Raji (cell line): ENCODE results near the gene NRIP1.

ENCODE experiments used
- POLR2A ChIP-seq: IDR thresholded peaks from 2 replicates; pipeline ENCODE4 v1.6.1; 2011; ENCODE audit warnings: low read depth, low read length, control low read depth; ENCODE audit not compliant: insufficient read depth

Gene NRIP1

DNA sequence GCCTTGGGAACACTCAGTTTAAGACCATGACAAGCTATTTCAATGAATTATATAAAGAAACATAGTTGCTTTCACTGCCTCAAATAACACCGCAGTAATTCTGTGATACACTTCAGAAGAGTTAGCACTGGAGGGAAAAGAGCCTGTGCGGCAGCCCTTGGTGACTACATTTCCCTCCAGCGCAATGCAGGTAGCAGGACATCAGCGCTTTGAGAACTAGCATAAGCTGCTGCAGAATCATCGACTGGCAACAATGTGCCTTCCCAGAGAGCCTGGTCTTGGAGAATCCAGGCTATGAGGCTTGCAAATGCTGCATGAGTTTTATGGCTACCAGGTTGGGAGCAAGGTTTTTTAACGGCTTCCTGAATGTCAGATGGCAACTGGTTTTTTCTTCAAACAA lies 7.5 kb downstream of the NRIP1 start:
- no peak for TF ChIP-seq POLR2A

DNA sequence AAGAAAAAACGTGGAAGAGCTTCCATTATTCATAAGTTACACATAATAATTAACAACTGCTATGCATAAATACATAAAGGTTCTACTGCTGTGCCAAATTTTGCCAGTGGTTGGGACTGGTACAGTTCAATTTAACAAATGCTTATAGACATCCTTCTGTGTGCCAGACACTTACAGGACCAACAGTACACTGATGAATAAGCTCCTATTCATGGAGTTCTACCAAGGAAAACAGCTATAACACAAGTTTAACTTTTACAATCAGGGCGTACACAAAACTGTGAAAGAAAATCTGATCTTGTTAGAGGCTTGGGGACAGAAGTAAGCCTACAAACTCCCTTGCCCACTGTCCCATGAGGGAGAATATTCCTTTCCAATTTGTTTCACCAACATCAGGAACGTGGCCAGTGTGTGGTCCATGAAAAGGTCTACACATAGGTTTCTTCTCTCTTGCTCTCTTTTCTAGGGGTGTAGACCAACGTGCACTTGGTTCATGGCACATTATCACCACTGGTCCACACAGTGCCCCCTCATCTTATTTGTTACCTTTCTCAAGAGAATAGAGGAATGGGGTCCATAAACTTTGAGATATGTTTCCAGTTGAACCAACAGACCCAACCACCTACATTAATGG lies 10.1 kb downstream of the NRIP1 start:
- TF ChIP-seq POLR2A, result no peak

DNA sequence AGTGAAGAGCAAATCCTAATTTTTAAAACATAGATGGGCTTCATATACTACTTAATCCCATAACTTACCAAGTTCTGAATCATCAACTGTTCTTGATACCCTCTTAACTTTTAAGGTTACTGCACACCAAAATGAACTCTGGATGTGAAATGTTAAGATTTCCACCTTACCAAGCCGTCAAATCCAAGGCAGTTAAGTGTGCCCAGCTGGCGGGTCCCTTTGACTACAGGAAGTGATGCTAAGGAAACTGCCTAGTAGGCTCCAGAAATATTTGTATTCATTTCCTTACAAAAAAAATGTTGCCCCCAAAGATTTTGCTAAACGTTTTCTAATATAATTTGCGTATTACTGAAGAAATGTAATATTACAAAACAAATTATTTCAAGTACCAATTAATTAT lies 10.7 kb downstream of the NRIP1 start:
- no peak for TF ChIP-seq POLR2A

DNA sequence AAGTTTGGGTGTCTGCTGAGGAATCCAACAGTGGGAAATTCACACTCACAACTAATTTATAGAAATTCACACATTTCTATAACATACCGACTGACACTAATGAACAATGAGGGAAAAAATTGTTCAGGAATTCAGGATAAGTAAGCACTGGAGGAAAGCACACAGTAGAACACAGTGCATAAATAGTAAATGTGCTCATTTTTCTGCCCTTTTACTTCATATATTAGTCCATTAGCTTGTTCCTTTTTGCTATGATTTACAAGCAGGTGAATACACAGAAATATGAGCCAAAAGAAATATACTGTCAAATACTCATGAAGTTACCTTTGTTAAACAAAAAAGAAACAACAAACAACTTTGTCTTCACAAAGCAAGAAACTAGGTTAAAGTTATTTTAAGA lies 11.3 kb downstream of the NRIP1 start:
- TF ChIP-seq POLR2A, result no peak

DNA sequence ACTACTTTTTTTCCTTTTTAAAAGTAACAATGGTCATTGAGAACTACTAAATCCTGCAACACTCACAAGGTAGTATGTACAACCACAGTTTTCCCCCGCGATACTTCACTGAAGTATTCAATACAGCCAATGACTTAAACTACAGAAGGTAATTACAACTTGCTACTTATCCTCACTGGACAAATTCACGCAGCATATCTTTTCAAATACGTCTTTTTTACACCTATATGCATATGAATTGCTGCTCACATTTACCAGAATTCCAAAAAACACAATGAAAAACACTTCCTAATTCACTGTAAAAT lies 12.4 kb downstream of the NRIP1 start:
- TF ChIP-seq POLR2A, result no peak

DNA sequence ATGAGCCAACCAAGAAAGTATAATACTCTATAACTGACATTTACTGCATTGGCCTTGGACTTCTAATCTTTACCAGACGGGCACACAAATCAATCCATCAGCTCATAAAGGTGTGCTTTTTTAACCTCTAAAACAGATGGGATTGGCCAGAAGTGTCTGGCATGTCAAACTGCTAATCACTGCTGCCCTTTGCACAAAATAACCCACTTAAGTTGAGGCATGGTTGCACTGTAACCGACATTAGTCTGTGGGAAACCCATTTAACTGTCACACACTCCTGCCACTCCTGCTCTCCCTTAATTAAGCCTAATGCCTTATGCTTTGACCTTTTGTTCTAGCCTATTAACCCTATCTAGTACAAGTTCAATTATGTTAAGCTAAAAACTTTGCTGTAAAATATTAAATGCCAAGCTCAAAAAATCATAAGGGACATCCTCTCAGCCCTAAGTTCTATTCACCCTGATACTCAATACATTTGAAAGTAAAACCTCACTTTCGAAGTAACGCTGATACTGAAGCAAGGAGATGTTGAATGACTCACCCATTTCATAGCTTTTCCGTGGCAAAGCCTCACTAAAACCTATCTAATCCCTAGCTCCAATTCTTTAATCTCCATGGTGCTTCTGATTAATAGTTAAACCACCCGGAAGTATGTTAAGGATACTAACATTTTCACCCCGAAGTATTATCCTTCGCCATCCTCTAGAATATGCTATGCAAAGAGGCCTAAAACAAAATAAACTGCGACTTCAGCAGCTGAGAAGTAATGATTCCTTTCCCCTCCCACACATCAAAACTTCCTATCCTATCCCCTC lies 12.9 kb downstream of the NRIP1 start:
- TF ChIP-seq POLR2A, result no peak

DNA sequence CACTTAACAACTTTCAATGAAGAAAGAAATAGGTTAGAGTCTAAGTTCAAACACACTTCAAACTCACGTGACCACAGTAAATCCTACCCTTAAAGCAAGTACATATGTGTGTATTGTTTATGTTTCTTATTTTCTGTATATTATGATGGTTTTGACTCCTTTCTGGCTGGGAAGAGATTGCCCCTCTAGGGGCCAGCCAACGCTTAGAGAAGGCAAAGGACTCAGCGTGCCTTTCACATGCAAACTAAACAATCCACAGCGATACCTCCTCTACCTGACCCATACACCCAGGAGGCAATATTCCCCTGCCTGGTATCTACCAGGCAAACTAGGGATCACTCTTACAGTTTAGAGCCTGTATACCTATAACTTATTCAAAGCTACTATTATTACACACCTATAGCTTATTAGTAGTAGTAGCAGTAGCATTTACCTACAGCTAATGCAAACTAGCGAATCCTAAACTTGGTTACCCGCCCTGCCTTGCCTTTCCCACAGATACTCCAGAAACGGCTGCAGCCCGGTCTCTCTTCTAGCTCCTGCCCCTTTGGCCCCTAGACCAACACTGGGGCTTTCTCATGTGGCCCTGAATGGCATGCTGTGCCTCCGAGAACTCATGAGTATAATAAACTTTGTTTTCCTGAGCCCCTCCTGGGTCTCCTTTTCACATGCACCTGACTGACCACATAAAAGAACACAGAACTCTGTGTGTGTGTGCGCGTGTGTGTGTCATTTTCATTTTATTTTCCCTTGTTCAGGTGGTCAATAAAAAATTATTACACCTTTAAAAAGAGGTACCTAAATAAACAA lies 14.0 kb downstream of the NRIP1 start:
- TF ChIP-seq POLR2A, result no peak

DNA sequence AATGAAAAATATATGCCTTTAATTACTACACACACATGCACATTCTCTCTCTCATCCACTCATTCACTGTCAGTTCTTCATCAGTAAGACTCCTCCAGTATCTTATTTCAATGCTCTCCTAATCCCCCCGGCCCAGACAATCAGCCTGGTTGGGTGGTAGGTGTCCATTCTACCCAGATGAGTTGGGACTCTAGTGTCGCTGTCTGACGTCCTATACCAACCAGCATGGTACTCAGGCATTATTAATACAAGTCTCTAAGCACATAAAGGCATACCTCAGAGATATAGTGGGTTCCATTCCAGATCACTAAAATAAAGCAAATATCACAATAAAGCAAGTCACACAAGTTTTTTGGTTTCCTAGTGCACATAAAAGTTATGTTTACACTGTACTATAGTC lies 19.8 kb downstream of the NRIP1 start:
- TF ChIP-seq POLR2A, result no peak

DNA sequence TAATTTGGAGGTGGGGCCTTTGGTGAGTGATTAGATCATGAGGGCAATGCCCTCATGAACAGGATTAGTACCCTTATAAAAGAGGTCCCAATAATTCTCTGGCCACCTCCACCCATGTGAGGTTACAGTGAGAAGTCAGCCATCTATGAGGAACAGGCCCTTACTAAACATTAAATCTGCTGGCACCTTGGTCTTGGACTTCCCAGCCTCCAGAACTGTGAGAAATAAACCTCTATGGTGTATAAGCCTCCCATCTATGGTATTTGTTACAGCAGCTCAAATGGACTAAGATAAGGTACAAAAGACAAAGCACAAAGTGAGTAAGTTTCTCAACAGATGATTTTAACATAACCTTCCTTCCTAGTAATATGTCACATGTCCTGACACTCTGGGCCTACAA lies 22.3 kb downstream of the NRIP1 start:
- no peak for TF ChIP-seq POLR2A

DNA sequence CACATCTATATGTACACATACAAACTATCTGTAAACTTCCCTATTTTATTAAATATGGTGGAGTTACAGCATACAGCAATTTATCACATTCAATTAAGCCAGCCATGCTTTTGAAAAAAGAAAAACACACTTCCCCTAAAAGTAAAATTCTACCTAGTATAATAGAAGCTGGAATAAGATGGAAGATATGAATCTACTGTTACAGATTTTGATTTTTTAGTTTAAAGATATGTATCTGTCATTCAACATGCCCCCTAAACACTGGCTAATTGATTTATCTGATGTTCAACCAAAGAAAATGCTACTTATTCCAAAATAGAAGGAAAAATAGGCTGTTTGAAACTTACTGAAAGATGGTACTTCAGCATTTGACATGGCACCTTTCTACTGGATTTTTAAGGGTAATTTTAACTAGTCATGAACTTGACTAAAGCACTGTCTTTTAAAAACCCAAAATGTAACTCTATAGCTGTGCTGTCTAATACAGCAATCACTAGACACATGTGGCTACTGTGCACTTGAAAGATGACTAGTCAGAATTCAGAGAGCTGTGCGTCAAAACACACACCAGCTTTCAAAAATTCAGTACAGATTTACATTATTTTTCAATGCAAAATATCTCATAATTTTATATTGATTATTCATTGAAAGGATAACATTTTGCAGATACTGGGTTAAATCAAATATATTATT lies 25.0 kb downstream of the NRIP1 start:
- TF ChIP-seq POLR2A, result no peak

DNA sequence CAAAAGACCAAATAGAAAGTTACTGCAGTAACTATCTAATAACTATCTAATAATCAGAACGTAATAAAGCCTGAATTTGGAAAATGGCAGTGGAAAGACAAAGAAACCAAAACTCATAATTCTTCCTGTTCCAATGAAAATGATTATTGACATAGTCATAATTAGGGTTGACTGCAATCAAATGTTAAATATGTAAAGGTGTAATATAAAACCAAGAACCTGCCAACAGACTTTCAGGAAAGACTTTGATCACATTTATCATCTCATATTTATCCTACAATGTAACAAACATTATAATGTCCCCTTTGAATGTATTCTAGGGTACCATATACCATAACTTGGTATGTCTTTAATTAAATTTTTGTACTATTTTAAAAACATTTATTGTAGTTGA lies 26.9 kb downstream of the NRIP1 start:
- TF ChIP-seq POLR2A, result no peak

DNA sequence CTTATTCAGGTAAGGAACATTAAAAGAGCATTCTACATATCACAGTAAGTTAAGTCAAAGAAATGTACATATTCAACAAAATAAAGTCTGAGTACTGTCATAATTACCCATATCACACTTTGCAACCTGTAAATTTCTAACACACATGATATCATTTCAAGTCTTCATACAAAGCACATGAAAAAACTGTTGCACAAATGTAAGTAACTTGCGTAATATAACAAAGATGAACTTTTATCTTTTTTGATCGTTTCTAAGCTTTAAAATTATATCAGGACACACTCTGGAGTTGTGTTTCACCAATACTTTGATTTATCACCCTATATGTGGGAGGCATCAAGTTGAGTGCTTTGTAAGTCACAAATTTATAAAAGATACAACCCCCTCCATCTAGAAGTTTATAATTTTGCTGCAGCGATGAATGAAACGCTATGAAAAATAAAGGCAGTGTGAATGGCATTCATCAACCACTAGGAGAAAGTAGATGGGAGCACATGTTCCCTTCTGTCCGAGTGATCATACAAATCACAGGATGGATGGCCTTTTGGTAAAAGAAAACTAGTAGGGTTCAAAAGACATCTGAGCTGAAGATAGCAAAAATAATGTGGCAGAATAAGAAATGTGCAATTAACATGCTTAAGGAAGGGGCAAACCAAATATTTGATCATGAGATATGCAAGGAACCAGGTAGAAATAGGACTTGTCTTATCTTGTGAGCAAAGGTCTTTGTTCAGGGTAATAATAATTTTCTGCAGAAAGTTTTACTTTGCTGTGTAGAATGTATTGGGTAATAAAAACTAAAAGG lies 27.5 kb downstream of the NRIP1 start:
- no peak for TF ChIP-seq POLR2A

DNA sequence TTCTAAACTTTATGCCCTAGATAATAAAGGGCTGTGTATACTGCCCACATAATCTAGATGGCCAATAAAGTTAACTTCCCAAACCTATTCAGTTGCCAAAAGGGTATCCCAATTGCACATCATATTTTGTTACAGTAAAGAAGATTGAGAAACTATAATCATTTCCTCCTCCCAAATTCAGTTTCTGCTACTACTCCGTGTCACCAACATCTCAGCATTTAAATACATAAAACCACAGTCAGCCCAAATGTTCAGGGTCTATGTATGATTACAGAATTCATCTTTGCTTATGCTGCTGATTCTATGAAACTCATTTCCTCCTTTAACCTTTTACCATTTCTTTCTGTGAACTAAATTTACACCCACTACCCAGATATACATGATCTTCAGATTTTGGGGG lies 28.6 kb downstream of the NRIP1 start:
- TF ChIP-seq POLR2A, result no peak

DNA sequence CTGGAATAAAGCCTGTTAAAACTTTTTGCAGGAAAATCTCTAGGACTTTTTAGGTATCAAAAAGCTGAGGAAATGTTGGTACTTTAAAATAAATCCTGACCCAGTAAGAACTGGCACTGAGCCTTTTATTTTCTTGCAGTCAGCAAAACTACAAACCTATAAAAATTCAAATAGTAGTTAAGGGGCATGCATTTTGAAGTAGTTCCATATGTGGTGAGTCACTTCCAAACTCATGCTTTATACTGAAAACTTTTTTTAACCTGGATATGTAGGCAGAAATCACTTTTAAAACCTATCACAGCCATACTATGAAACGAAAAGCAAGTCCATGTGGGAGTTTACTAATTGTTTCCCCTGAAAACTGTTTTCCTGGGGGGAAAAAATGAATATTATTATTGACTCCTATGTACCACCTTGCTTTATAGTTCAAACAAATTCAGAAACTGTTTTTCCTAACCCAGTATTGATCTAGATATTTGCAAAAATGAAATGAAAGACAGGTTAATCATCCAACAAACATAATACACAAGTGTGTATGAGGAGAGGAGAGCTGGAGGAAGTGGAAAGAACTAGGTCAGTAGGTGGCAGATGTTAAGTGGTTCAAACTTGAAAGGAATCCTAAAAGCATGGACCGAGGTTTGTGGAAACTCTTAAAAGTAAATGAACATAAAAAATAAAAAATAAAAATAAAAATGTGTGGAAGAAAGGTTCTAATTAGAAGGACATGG lies 30.5 kb downstream of the NRIP1 start:
- no peak for TF ChIP-seq POLR2A
